A673 (cell line): ENCODE measurements around the gene PLLP. TPM values are rescaled to one million over a fixed set of nuclear protein-coding genes. Genes with fewer than 3 reads are reported as not detected.
A peak's percentile ranks its signal among the peaks of the same experiment; 100 is the strongest.

Source experiments
- Bru-seq: library from RNA; stranded (reverse); fragments of 400-500 nt; gene quantifications from one replicate; lab custom pipeline; 2021; lab: Mats Ljungman, UMichigan
- BruChase-seq, 2 experiments: library from RNA; stranded (reverse); fragments of 400-500 nt; gene quantifications; one replicate each; lab custom pipeline; 2021; lab: Mats Ljungman, UMichigan
- BruUV-seq: library from RNA; stranded (reverse); fragments of 400-500 nt; replicated peaks from 2 replicates; lab custom pipeline; 2021; lab: Mats Ljungman, UMichigan
- CTCF ChIA-PET: fragments of 300-600 bp; sonication (Branson Sonifier 250); formaldehyde crosslinking; loops from one replicate; lab custom pipeline; 2022; ENCODE audit warnings: antibody characterized with exemption; lab: Charles Lee
- POLR2A ChIA-PET: fragments of 300-600 bp; sonication (Branson Sonifier 250); formaldehyde crosslinking; loops from one replicate; lab custom pipeline; 2022; ENCODE audit warnings: antibody characterized with exemption; ENCODE audit not compliant: low non-redundant PET; lab: Charles Lee
- DNase-seq: peaks from one replicate; pipeline ENCODE4 v3.0.0-alpha.2; 2015; ENCODE audit warnings: low spot score
- H3K27ac ChIP-seq: fragments of 200-600 bp; sonication (generic); 2 replicates; pipeline ENCODE4 v1.5.1; 2016; ENCODE audit warnings: mixed run types, low read depth, mild to moderate bottlenecking, mixed read lengths, antibody characterized with exemption, low read length; ENCODE audit not compliant: poor library complexity, severe bottlenecking
- H3K27me3 ChIP-seq: fragments of 200-600 bp; sonication (generic); replicated peaks from 2 replicates; pipeline ENCODE4 v1.6.1; 2017; ENCODE audit warnings: mixed run types, low read depth, mild to moderate bottlenecking, mixed read lengths, antibody characterized with exemption, low read length; ENCODE audit not compliant: insufficient read depth, poor library complexity
- H3K36me3 ChIP-seq: fragments of 200-600 bp; sonication (generic); 2 replicates; pipeline ENCODE4 v1.6.1; 2016; ENCODE audit warnings: mixed run types, mild to moderate bottlenecking, mixed read lengths, antibody characterized with exemption, low read length; ENCODE audit not compliant: insufficient read depth, poor library complexity, severe bottlenecking
- H3K4me1 ChIP-seq: fragments of 200-600 bp; sonication (generic); 2 replicates; pipeline ENCODE4 v1.6.1; 2017; ENCODE audit warnings: mixed run types, mild to moderate bottlenecking, mixed read lengths, antibody characterized with exemption, low read length; ENCODE audit not compliant: insufficient read depth, poor library complexity, severe bottlenecking
- H3K4me3 ChIP-seq: fragments of 200-600 bp; sonication (generic); 2 replicates; pipeline ENCODE4 v1.5.1; 2016; ENCODE audit warnings: low read depth, mixed run types, mild to moderate bottlenecking, mixed read lengths, low read length; ENCODE audit not compliant: poor library complexity, severe bottlenecking
- H3K9me3 ChIP-seq: fragments of 200-600 bp; sonication (generic); 2 replicates; pipeline ENCODE4 v1.6.1; 2016; ENCODE audit warnings: mixed run types, low read depth, mild to moderate bottlenecking, mixed read lengths, antibody characterized with exemption, low read length; ENCODE audit not compliant: poor library complexity, severe bottlenecking
- CTCF ChIP-seq: fragments of 300-800, 200-600 bp; sonication (generic); conservative IDR thresholded peaks from 2 replicates; pipeline ENCODE4 v1.5.1; 2017; ENCODE audit warnings: low read depth, mild to moderate bottlenecking, antibody characterized with exemption, low read length, moderate library complexity, mixed read lengths
- EZH2 ChIP-seq: fragments of 200-600 bp; sonication (generic); IDR thresholded peaks from 2 replicates; pipeline ENCODE4 v1.6.1; 2017; ENCODE audit warnings: borderline replicate concordance, low read depth, mild to moderate bottlenecking, mixed read lengths, antibody characterized with exemption, low read length; ENCODE audit not compliant: poor library complexity, severe bottlenecking
- intact Hi-C: fragments of 100-400 bp; cut with micrococcal nuclease; formaldehyde crosslinking; loops from one replicate; pipeline ENCODE4 v1.10.0; 2022; ENCODE audit not compliant: unreplicated experiment
- long read RNA-seq: library from polyadenylated mRNA; stranded (forward); transcript quantifications from one replicate; pipeline ENCODE4 v2.0.0, GENCODE V29; 2022
- total RNA-seq: library from RNA; stranded (reverse); gene quantifications from 2 replicates; pipeline ENCODE4 v1.2.3, GENCODE V29; 2021

Gene PLLP
- 1.1 and 1.5 TPM in 2 replicates for total RNA-seq
- percentile 28 among the genes with signal in this experiment for Bru-seq, nascent RNA
- percentile 20 among the genes with signal in this experiment for BruChase-seq, experiment 1, labeled RNA remaining after a 2-hour chase
- BruChase-seq, experiment 2, labeled RNA remaining after a 6-hour chase: percentile 28 among the genes with signal in this experiment
- long read RNA-seq, partial matches to known transcripts: 0 of 4 reads
- long read RNA-seq, other reads (novel, unspliced or antisense): 3 of 4 reads

GRCh38 chr16:57284209-57284951 is at the start of gene PLLP:
Gene PLLP, minus strand, starts transcription at chr16:57284672. Its CDS starts 132 bp downstream, at chr16:57284540.
- no peaks in the 10 kb centered on the region for H3K36me3 ChIP-seq
- H3K4me3 ChIP-seq: peak within 1 kb of the TSS; percentile 54
- POLR2A ChIA-PET: no interaction called here
- intact Hi-C loops: no loop called here
- no peaks in the 10 kb centered on the region for H3K4me1 ChIP-seq
- TF ChIP-seq CTCF (no peak), EZH2 (no peak)
- BruUV-seq: no TSS peak
- H3K27ac ChIP-seq: no peak within 1 kb of the TSS
- no peaks in the 10 kb centered on the region for H3K27me3 ChIP-seq
- H3K9me3 ChIP-seq: no peaks in the 10 kb centered on the region
- peak; percentile 54 for DNase-seq
- CTCF ChIA-PET: no interaction called here

- H3K27ac ChIP-seq: no peak overlapping the region
- DNase-seq: no peak
- ChIA-PET CTCF (no interaction called here), POLR2A (no interaction called here)
- no TSS peak for BruUV-seq
- H3K4me1 ChIP-seq: no peaks in the 10 kb centered on the region
- H3K36me3 ChIP-seq: no peaks in the 10 kb centered on the region
- no peak for TF ChIP-seq CTCF
- no peak for TF ChIP-seq EZH2
- no peak overlapping the region for H3K4me3 ChIP-seq
- intact Hi-C loops: no loop called here
- H3K9me3 ChIP-seq: peaks cover 7% of the 10 kb centered on the region
- peaks cover 9% of the 10 kb centered on the region for H3K27me3 ChIP-seq
Measured at GRCh38 chr16:57333402-57333801, 48.9 kb upstream of the PLLP start.

- intact Hi-C loops: no loop called here
- H3K4me3 ChIP-seq: no peak overlapping the region
- no TSS peak for BruUV-seq
- H3K27me3 ChIP-seq: peaks cover 9% of the 10 kb centered on the region
- no peak for DNase-seq
- CTCF ChIA-PET: no interaction called here
- no peaks in the 10 kb centered on the region for H3K4me1 ChIP-seq
- H3K36me3 ChIP-seq: no peaks in the 10 kb centered on the region
- TF ChIP-seq CTCF (no peak), EZH2 (no peak)
- no peaks in the 10 kb centered on the region for H3K9me3 ChIP-seq
- no peak overlapping the region for H3K27ac ChIP-seq
- POLR2A ChIA-PET: no interaction called here
Measured at GRCh38 chr16:57331355-57331754, 46.9 kb upstream of the PLLP start.
